AG04449 (cell line): ENCODE measurements around the gene PFKFB1.

Experiments used
- CTCF ChIA-PET: fragments of 350-600 bp; formaldehyde crosslinking; extraction: SDS; loops from one replicate; lab custom pipeline; 2021; ENCODE audit warnings: antibody characterized with exemption; lab: Yijun Ruan, JAX
- POLR2A ChIA-PET: fragments of 400-600, 350-600 bp; formaldehyde crosslinking; extraction: SDS; loops from one replicate; lab custom pipeline; 2020; ENCODE audit warnings: antibody characterized with exemption, inconsistent platforms; lab: Yijun Ruan, JAX
- DNase-seq: peaks from one replicate; pipeline ENCODE4 v3.0.0-alpha.2; 2010; ENCODE audit warnings: low read depth, low spot score
- H3K4me3 ChIP-seq: 2 replicates; pipeline ENCODE4 v1.5.1; 2011; ENCODE audit warnings: low read depth, mild to moderate bottlenecking, control low read depth, low read length
- TF ChIP-seq, protein P1 (sequence below): IDR thresholded peaks from one replicate; pipeline ENCODE4 v1.5.1; 2011; ENCODE audit warnings: mild to moderate bottlenecking, moderate library complexity, low read length, control low read depth, inconsistent platforms; ENCODE audit not compliant: insufficient read depth; ENCODE audit errors: missing control alignments

The PFKFB1 gene

DNA sequence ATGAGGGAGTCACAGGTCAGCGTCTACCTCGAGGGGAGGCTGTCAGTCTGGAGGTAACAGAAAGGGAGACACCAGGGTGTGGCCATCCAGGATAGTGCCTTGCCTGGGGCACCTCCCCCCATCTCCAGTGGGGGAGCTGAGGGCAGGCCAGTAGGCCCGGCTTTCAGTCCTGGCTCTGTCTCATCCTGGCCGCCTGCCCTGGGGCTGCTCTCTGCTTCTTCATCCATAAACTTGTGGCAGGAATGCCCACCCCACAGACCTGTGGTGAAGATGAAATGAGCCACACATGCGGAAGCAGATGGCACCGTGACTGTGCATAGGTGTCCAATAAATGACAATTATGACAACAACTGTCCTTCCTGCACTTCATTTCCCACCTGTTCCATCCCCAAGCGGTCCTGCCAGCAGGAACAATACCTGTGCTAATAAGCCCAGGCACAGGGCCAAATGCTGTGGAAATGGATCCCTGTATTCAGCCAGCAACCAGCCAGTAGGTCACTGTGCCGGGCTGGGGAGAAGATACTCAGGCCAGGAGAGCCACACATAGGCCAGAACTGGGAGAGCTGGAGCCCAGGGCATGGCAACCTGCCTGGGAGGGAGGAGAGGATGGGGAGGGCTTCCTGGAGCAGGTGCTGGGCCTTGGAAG is 43.1 kb downstream of the PFKFB1 start:
- DNase-seq: no peak

DNA sequence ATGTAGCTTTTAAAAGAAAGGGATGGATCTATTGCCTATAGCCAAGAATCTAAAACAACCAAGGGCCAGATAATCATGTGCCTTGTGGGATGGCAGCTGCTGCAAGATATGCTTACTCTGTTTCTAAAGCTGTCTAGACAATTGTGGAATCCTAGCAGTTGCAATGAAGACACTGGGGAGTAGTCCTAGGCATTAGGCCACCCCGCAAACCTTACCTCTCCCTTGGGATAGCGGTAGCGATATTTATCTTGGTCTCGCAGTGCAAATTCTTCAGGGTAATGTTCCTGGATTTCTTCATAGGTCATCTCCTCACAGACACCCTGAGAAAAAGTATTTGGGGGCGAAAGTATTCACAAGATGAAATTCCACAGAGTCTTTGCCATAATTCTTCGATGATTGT is 48.8 kb downstream of the PFKFB1 start:
- TF ChIP-seq, protein P1, sequence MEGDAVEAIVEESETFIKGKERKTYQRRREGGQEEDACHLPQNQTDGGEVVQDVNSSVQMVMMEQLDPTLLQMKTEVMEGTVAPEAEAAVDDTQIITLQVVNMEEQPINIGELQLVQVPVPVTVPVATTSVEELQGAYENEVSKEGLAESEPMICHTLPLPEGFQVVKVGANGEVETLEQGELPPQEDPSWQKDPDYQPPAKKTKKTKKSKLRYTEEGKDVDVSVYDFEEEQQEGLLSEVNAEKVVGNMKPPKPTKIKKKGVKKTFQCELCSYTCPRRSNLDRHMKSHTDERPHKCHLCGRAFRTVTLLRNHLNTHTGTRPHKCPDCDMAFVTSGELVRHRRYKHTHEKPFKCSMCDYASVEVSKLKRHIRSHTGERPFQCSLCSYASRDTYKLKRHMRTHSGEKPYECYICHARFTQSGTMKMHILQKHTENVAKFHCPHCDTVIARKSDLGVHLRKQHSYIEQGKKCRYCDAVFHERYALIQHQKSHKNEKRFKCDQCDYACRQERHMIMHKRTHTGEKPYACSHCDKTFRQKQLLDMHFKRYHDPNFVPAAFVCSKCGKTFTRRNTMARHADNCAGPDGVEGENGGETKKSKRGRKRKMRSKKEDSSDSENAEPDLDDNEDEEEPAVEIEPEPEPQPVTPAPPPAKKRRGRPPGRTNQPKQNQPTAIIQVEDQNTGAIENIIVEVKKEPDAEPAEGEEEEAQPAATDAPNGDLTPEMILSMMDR: no peak
- no peak overlapping the region for H3K4me3 ChIP-seq
- CTCF ChIA-PET: no interaction called here
- no peak for DNase-seq
- POLR2A ChIA-PET: no interaction called here

More for the DNA sequence above, 43.1 kb downstream of the PFKFB1 start:
- no peak overlapping the region for H3K4me3 ChIP-seq
- TF ChIP-seq, protein P1: no peak
- CTCF ChIA-PET: no interaction called here
- POLR2A ChIA-PET: no interaction called here

DNA sequence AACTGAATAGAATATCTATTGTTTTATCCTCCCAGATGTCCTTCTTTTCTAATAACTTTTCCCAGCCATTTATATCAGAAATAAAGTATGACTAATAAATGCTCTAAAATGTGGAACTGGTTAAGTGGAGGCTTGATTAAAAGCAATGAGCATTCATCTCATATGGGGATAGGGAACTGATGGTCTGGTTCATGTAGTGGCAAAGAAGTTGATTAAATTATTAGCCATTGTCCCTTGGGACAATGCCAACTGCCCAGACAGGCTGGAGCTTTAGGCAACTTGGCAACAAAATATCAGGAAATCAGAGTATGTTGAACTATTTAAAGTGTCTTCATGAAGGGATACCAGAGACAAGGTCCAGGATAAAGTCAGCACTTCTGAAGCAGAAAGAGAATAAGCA is 49.2 kb downstream of the PFKFB1 start:
- POLR2A ChIA-PET: no interaction called here
- CTCF ChIA-PET: no interaction called here
- TF ChIP-seq, protein P1: no peak
- DNase-seq: no peak
- no peak overlapping the region for H3K4me3 ChIP-seq

DNA sequence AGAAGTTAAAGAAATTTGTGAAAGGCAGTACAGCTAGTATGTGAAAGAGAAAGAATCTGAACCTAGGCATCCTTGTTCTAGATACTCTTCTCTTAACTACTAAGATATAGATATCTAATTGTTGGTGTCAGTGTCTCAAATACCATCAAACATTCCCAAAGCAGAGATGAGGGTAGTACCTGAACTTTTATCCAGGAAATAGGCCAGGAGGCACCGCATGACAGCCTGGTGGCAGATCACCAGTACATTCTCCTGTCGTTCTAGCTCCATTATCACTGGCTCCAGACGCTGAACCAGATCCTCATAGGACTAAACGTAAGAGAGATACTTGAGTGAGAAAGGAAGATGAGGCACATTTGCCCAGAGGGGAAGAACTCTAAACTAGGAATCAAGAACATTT is 56.6 kb downstream of the PFKFB1 start:
- ChIA-PET POLR2A (no interaction called here), CTCF (no interaction called here)
- no peak overlapping the region for H3K4me3 ChIP-seq
- no peak for DNase-seq
- TF ChIP-seq, protein P1: no peak

DNA sequence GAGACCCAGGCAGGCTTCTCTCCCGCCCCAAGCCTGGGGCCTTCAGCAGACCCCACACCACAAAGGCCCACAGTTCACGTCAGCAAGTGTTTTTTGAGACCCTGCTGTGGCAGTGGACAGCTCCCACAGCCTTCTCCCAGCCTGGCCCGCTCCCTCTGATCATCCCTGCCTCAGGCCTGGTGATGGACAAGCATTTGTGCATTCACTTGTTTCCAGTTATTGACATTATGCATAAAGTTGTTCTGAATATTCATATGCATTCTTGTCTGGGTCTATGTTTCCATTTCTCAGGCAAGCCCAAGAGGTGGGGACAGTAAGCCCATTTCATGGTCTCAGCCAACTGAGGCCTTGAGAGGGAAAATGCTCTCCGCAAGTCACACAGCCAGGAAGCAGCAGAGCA is 58.7 kb downstream of the PFKFB1 start:
- ChIA-PET CTCF (no interaction called here), POLR2A (no interaction called here)
- no peak overlapping the region for H3K4me3 ChIP-seq
- no peak for DNase-seq
- TF ChIP-seq, protein P1: no peak

DNA sequence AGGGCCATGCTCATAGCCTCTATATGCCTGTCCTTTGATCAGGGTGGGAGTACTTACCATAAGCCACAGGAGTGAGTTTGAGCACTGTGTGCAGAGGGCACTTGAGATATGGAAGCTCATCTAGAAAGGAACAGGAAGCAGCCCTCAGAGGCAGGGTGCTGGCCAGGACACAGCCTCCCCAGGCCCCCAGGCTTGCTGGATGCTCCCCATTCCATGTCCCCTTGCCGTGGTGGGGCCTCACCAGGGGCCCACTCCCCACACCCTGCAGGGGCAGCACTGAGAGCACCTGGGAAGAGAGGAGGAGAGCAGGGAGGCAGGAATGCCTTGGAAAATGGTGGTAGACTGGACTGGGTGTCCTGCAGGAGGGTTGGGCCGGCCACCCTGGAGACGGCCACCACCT is 59.1 kb downstream of the PFKFB1 start:
- CTCF ChIA-PET: no interaction called here
- POLR2A ChIA-PET: no interaction called here
- no peak for DNase-seq
- H3K4me3 ChIP-seq: no peak overlapping the region
- TF ChIP-seq, protein P1: no peak
